GM12873 (cell line): Measurements from ENCODE around the gene GRIN2A.

ENCODE experiments used
- TF ChIP-seq, protein P1 (sequence below): IDR thresholded peaks from 2 replicates; pipeline ENCODE4 v1.5.1; 2012; ENCODE audit warnings: low read depth, mild to moderate bottlenecking, moderate library complexity, low read length, control low read depth; ENCODE audit not compliant: insufficient read depth; ENCODE audit errors: missing control alignments

The GRIN2A gene

GRCh38 chr16:10205688-10206087, 23.5 kb upstream of the GRIN2A start:
- TF ChIP-seq, protein P1, sequence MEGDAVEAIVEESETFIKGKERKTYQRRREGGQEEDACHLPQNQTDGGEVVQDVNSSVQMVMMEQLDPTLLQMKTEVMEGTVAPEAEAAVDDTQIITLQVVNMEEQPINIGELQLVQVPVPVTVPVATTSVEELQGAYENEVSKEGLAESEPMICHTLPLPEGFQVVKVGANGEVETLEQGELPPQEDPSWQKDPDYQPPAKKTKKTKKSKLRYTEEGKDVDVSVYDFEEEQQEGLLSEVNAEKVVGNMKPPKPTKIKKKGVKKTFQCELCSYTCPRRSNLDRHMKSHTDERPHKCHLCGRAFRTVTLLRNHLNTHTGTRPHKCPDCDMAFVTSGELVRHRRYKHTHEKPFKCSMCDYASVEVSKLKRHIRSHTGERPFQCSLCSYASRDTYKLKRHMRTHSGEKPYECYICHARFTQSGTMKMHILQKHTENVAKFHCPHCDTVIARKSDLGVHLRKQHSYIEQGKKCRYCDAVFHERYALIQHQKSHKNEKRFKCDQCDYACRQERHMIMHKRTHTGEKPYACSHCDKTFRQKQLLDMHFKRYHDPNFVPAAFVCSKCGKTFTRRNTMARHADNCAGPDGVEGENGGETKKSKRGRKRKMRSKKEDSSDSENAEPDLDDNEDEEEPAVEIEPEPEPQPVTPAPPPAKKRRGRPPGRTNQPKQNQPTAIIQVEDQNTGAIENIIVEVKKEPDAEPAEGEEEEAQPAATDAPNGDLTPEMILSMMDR, result no peak

DNA sequence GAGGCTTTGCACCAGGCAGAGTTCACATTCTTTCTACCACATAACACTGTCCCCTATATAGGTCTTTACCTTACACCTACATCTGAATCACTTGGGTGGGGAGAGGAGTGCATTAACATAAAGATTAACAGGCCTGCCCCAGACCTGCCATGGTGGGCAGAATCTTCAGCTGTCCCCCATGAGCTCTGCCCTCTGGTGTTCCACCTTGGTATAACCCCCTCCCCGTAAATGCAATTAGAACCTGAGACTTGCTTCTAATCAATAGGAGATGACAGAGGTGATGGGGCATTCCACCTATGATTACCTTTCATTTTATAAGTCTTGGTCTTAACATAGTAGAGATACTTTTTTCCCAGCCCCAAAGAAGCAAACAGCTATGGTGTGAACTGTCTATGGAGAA, 20.4 kb upstream of the GRIN2A start:
- TF ChIP-seq, protein P1, result peak; percentile 40

DNA sequence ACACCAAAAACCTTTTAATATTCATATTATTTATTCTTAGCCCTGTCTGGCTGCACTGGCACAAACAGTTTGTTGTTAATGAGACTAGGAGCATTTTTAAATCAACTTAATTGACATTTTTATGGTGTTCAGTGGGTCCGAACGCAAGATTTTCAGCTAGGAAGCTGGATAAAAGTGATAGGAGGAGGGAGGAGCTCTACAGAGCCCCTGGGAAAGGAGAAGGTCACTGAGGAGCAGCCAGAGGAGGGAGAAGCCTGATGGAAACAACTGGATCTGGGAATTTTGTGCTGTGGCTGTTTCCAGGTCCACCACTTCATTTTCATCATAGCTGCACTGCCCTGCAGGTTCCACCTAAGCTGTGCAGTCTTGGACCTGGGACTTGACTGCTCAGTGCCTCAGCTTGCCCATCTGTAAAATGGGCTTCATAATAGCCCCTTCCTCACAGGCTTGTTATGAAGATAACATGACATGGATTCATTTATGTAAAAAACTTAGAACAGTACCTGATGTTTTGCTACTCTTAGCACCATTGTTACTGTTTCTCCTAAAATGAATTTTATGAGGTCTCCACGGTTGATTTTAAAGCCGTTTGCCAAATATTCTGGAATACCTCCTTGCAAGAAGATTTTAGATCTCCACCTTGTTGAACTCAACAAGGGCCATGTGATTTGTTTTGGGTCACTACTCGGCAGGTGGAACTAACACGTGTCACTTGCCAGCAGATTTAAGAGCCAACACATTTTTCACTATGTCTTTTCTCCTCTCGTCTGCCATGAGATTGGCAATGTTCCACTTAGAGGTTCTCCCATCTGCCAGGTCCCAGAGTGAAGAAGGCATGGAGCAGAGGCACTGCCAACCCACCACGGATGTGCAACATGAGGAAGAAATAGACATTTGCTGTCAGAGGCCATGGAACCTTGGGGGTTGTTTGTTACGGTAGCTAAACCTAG, 18.7 kb upstream of the GRIN2A start:
- TF ChIP-seq, protein P1, result no peak

GRCh38 chr16:10196999-10197398, 14.8 kb upstream of the GRIN2A start:
- TF ChIP-seq, protein P1, result no peak

- TF ChIP-seq, protein P1, result no peak
Measured at GRCh38 chr16:10191096-10191495, 8.9 kb upstream of the GRIN2A start.

DNA sequence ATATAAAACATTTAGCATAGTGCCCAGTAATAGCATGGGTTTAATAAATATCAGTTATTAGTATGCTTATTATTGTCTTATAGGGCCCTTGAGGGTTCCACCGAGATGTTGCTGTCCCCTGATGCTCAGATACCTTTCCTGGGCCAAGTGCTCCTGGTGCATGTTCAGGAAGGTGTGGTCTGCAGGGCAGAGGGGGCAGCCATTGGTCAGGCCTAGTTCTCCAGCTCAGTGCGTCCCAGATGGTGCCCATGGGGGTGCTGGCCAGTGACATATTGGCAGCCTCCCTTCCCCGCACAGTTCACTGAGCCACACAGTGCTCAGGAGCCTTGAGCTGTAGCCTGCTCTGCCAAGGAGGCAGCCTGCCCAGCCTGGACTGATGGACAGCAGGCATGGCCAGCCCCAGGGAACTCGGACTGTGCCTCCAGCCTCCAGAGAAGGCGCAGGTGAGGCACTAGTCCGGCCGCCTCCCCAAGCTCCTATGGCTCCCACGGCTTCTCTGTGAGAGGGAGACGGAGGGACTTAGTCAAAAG, 7.7 kb upstream of the GRIN2A start:
- TF ChIP-seq, protein P1, result no peak

GRCh38 chr16:10188236-10188635, 6.0 kb upstream of the GRIN2A start:
- TF ChIP-seq, protein P1, result no peak
